WI38 (cell line): ENCODE results near the gene QSOX1.

ENCODE experiments used
- H3K4me3 ChIP-seq: 2 replicates; pipeline ENCODE4 v1.5.1; 2011; ENCODE audit warnings: low read depth, mild to moderate bottlenecking, control low read depth, low read length
- CTCF ChIP-seq: IDR thresholded peaks from 2 replicates; pipeline ENCODE4 v1.5.1; 2012; ENCODE audit warnings: low read depth, mild to moderate bottlenecking, control low read depth, low read length

The QSOX1 gene

DNA sequence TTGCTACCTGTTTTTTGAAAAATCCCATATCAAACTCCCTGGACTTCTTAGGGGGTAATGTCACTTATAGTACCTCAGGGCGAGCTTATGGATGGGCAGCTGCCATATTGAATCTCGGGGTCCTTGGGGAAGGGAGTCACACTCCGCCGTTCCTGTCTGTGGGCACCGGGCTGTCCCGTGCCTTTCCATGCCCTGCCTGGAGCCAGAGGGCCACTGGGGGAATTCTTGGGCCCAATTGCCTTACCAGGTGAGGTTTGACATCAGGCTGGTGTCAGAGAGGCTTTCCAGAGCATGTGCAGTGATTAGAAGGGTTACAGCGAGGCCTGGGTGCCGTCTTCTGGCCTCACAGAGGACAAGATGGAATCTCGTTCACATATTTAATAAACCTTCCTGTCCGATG, 28.8 kb downstream of the QSOX1 start:
- no peak for TF ChIP-seq CTCF
- H3K4me3 ChIP-seq = no peak overlapping the region

GRCh38 chr1:180184041-180184440, 29.4 kb downstream of the QSOX1 start:
- TF ChIP-seq CTCF = no peak
- no peak overlapping the region for H3K4me3 ChIP-seq

DNA sequence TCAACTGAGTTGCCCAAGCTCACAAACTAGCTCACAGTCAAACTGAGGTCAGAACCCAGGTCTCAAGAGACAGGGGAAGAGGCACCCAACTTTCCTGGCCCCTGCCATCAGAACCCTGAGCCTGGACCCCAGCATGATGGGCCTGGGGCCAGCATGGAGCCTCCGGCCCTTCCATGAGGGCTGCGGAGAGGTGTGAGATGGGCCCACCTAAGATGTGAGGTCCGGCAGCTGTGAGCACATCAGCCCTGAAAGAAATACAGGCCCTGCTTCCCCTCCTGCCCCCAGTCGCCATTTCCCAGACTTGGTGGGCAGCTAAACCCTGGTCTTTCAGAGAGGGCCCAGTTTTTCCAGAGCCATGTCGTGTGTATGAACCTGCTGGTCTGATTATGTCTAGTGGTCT, 30.6 kb downstream of the QSOX1 start:
- no peak overlapping the region for H3K4me3 ChIP-seq
- no peak for TF ChIP-seq CTCF

GRCh38 chr1:180185971-180186645, 31.4 kb downstream of the QSOX1 start:
- no peak for TF ChIP-seq CTCF
- no peak overlapping the region for H3K4me3 ChIP-seq

DNA sequence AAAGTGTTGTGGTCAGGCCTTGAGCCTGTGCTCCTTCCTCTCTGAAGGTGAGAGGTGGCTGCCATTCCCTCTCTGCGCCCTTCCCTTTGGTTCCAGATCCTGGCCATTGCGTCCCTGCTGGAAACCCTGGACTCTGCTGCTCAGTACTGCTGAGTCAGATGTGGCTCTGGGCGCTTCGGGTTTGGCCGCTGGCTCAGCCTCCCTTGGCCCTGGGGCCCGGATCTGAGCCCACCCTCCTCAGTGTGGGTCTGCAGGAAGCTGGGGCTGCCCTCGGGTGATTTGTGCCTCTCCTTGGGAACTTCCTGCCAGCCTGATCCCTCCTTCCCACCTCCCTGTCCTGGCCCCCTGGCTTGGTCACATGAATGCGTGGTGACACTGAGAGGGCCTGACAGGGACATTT, 32.2 kb downstream of the QSOX1 start:
- TF ChIP-seq CTCF = no peak

GRCh38 chr1:180187626-180188025, 33.0 kb downstream of the QSOX1 start:
- TF ChIP-seq CTCF = no peak
- no peak overlapping the region for H3K4me3 ChIP-seq

More for the DNA sequence above, 32.2 kb downstream of the QSOX1 start:
- H3K4me3 ChIP-seq = no peak overlapping the region

DNA sequence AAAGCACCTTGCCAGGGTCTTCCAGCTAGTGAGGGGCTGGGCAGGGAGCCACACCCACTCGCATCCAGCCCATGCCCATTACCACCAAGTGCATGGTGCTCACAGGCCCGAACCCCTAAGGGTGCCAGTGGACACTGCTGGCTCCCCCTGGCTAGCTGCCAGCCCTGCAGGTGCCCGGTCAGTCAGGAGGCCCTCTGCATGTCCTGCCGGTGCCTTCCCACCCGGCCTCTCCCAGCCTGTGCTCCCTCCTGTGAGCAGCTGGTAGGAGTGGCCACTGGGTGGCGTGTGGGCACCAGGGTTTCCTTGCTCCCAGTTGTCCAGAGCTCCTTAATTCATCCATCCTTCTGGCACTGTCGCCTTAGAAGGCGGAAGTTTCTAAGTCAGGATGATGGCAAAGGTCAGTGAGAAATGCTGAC, 33.4 kb downstream of the QSOX1 start:
- peak; percentile 53 for TF ChIP-seq CTCF
- H3K4me3 ChIP-seq = no peak overlapping the region
